Activated CD8-positive, alpha-beta memory T cell treated with anti-CD3 and anti-CD28 coated beads, Interleukin-2, amount 50 U/mL, for 24 hours (primary cell): ENCODE data around the gene RNF152.

Source experiments
- DNase-seq: peaks from one replicate; pipeline ENCODE4 v3.0.0-alpha.2; 2020; ENCODE audit errors: extremely low read depth

RNF152 gene, protein sequence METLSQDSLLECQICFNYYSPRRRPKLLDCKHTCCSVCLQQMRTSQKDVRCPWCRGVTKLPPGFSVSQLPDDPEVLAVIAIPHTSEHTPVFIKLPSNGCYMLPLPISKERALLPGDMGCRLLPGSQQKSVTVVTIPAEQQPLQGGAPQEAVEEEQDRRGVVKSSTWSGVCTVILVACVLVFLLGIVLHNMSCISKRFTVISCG

DNA sequence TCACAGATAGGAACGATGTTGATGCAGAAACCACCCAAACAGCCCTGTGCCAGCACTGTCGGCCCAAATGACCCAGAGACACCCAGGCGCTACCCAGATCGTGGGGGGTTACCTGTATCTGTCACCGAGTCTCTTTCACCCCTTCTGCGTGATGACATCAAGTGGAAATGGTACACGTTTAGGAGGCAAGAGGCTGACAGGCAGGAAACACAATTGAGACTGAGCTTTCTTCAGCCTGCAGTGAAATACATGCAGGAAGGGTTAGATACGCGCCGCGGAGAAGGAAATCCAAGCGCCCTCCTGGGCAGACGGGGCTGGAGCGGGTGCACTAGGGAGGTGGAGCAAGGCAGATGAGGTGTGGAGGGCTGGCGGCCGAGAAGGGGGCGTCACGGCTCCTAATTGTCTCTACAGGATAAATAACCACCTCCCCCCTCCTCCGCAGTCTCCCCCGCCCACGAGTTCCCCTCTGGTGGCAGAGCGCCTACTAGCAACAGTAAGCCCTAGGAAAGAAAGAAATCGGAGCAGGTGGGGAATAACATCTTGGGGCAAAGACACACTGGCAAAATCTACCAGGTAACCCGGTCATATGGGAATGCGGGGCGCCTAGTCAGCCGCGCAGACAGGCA is at the start of gene RNF152:
Gene RNF152, minus strand, starts transcription at position 325 of the 626 bp plus-strand sequence. CDS start 76,544 bp downstream, outside the sequence.
- DNase-seq = no peak

- no peak for DNase-seq
Measured at GRCh38 chr18:61941948-61942471, 49.2 kb upstream of the RNF152 start.

DNA sequence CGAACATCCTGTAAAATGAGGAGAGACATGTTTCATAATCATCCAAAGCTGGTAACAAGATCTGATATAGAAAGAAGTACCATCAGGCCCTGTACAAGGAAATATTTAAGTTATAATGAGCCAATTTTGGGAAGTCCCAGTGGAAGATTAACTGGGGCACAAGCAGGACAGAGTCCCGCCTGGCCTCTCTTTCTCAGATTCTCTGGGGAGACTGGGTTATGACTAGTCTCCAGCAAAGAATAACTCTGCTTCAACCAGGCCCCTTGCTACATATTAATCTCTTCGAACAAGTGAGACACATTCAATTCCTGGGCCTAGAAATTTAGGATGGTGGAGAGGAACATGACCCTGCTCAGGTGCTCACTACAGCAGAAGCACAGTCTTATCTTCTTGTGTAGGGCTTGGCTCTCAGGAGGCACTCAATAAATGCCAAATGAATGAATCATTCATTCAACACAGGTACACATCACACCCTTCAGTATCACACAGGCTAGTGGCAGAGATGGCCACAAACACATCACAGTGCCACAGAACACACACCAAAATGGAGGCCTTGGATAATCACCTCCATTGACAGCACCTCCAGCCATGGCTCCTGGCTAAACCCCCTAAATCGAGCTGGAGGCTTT is 46.4 kb upstream of the RNF152 start:
- no peak for DNase-seq

DNA sequence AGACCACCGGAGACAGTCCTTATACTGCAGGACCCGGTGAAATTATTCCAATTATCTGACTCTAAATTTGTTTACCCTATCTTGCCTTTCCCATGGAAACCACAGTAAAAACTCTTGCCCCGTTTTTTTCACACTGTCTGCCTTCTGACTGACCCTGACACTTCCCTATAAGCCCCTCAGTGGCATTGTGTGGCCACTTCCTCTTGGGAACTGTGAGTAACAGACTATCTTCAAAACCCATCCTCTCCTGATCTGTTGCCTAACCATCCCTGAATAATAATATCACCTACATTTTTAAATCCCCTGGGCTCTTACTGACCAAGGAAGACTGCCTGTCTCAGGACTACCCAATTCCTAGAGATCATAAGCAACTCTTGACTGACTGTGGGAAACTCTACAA is 42.6 kb upstream of the RNF152 start:
- no peak for DNase-seq

- DNase-seq = no peak
Measured at GRCh38 chr18:61931654-61932379, 39.0 kb upstream of the RNF152 start.

DNA sequence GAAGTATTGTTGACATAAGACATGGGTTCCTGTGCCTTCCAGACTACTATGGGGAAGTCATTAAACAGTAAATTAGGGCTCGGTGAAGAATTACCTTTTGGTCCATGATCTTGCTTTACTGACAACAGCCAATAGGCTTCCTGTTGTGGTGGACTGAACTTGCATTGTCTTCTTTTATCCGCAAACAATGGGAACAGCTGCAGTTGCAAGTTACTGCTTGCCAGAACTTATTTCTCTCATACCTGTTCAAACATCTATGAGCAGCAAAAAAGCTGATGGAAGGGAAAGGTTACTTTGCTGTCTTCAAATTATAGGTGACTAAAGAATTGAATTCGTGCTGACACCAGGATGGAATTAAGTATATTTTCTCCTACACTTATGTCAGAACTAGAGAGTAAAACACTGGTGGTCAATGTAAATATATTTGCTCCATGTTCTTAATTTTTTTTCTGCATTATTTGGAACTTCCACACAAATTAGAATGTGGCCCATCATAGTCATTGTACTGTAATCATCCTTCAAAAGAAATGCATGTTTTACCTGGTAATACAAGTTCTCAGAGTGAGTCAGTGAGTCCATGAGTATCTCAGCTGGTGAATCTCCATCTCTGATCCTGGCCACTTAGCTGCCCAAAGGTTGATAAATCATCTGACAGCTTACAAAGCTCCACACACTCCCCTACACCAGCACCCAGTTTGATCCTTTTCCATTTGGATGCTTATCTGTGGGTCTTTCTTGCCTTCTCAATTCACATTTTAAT is 37.3 kb upstream of the RNF152 start:
- DNase-seq = no peak

- peak; percentile 8 for DNase-seq
Measured at GRCh38 chr18:61926532-61926931, 33.7 kb upstream of the RNF152 start.

GRCh38 chr18:61924550-61924949 is 31.7 kb upstream of the RNF152 start:
- no peak for DNase-seq

- no peak for DNase-seq
Measured at GRCh38 chr18:61922435-61922834, 29.6 kb upstream of the RNF152 start.

- no peak for DNase-seq
Measured at GRCh38 chr18:61921621-61922235, 28.9 kb upstream of the RNF152 start.

DNA sequence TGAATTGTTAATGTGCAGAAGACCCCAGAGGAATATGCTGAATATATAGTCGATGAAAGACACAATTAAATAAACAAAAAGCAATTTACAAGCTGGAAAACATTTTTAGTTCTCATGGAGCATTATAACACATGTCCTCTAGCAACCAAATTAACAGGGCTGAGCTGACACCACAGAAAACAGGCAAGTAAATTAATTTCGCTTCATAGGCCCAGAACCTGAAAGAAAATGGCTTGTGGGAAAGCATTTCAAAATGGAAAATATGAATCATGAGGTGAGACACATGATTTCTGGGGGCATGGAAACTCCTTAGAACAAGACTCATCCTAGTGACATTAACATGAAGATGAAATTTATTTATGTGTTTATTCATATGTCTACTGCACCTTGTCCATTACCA is 25.0 kb upstream of the RNF152 start:
- no peak for DNase-seq

DNA sequence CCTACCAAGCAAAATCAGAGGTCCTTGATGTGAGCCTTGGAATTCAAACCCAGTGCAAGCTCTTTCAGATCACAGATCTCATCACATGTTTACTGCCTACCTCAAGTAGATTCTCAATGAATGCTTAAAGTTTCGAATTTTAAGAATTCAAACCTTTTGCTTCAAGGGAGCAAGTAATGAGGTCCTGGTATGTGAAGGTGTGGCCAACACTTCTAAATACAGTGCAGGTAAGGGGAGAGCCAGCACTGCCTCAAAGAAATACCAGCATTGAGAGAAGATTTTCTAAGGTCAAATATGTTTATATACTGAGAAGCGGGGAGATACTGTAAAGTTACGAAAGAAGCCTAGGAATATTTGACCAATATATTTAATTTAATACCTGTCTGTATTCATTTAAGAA is 19.7 kb upstream of the RNF152 start:
- no peak for DNase-seq

DNA sequence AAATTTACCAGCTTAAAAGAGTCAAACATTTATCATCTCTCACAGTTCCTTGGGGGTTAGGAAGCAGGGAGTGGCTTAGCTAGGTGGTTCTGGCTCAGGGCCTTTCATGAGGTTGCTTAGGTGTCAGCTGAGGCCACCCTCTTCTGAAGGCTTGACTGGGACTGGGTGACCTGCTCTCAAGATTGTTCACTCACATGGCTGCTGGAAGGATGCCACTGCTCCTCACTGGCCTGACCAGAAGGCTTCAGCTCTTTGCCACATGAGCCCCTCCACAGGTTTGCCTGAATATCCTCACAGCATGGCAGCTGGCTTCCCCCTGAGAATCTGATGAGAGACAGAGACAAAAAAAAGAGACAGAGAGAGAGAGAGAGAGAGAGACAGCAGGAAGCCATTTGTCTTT is 17.3 kb upstream of the RNF152 start:
- no peak for DNase-seq

DNA sequence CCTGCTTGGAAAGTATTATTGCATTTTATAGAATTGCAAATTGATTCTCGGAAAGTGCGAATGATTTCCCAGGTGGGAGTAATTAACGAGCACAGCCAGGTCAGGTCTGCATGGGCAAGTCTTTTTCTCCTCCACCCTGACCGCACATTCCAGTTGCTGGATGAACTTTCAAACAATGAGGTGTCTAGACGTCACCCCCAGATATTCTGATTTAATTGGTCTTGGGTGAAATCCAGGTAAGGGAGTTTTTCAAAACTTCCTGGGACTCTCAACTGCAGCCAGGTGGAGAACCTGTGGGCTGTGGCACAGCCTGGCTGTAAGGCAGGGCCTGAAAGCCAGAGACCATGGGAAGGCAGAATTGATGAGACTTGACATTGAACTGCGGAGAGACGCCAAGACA is 15.9 kb upstream of the RNF152 start:
- DNase-seq = no peak

DNA sequence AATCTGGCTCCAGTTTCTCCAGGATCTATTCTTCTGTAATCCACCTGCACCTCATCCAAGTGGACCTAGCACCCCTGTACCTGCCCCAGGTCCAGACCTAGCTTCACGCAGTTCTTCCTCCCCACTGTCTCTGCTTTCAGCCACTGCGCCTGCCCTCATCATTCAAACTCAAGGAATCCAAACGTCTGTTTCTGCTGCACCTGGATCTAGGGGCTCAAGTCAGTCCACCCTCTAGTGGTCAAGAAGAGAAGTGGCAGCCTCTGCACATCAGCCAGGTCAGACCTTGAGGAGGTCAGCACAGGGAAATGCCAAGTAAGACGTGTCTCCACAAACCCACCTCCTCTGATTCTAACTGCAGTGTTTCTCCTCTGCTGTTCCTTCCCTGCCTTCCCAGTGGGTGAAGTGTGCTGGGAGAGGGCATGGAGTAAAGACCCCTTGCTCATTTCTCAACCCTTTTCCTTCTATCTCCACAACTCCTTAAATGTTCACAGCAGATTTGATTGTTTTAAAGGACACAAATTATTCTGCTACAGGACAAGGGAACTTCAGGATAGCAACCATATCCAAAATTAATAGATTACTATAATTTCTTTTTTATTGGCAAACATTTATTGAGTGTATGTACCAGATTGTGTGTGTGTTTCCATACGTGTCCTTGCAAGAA is 8.6 kb upstream of the RNF152 start:
- DNase-seq = no peak

DNA sequence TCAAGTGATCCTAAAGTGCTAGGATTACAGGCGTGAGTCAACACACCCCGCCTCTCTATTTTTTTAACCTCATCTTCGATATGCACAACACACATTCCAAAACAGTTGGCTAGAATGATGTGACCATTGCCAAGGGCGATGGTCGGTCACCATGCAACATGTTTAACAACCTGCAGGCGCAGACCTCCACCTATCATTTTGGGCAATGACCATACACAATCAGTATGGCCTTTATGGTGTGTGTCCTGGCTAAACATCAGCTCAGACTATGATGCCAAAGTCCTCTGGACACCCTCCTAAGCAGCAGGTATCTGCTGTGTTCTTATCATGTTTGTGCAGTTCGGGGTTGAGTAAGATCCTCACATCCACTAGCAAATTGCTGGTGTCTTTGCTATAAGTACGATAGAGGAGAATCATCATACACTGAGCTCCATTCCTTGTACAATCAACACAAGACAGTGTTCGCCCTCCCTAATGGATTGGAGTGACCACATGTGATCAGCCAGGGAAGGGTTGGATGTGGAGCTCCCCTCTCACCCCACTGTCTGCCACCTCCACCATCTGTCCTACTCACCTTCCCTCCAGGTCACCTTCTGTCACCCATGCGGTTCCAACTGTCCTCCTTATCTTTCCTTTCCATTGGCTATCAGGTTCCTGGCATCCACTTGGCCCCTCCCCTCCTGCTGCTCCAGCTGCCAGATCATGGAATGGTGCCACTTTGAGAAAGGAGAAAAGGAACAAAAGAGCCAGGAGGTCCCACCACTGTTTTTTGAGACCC is 7.9 kb upstream of the RNF152 start:
- DNase-seq = no peak

- no peak for DNase-seq
Measured at GRCh38 chr18:61898640-61899101, 5.9 kb upstream of the RNF152 start.

DNA sequence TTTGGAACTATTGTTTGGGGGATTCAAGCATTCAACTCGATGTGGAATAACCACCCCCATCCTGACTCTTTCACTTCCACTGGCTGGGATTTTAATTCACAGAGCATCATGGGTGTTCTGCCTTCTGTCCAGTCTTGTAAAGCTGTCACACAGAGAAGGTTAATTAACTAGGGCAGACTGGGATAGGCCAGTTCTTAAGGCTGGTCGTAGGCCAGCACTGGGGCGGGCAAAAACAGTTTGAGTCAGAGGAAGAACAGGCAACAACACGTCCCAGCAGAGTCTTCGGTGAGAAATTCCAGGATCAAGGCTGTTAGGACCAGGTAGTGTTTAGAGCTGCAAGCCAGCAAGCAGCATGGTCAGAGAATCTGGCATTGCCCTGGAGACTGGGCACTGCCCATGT is 4.0 kb upstream of the RNF152 start:
- no peak for DNase-seq

DNA sequence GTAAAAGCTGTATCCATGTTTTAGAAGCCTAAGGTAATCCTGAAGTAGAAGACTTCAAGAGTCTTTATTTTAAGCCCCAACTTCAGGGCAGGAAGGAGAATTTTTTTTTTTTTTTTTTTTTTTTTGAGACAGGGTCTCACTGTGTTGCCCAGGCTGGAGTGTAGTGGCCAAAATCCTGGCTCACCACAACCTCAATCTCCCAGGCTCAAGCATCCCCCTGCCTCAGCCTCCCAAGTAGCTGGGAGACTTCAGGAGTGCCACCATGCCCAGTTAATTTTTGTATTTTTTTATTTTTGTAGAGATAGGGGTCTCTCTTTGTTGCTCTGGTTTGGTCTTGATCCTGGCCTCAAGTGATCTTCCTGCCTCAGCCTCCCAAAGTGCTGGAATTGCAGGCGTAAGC is 3.3 kb upstream of the RNF152 start:
- DNase-seq = no peak
